ENCODE results near the gene NPSR1.
"Not testable (repeated sequence)": the region's sequence is repeated elsewhere in the genome, so short reads cannot be mapped to it uniquely, and the experiment has no call there.

NPSR1 gene

DNA sequence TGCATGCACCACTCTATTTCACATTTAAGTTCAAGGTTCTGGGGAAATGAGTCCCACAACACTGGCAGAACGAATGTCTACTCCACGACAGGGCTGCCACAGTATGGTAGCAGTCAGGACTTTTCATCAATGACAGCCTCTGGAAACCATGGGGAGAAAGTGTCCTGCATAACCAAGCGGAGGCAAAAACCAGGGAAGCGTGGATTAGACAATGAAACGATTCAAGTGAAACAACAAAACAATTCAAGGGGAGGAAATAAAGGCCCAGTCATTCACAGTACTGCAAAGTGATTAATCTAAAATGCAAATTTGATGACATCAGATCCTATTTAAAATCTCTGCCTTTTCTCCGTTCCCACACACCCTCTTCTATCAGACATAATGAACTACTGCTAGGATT, 211.0 kb downstream of the NPSR1 start:
- no peak for DNase-seq (ENCODE audit: low read depth)

GRCh38 chr7:34870041-34870440, 212.0 kb downstream of the NPSR1 start:
- DNase-seq (ENCODE audit: low read depth), result not testable (repeated sequence)

- not testable (repeated sequence) for DNase-seq (ENCODE audit: low read depth)
Observed at GRCh38 chr7:34874329-34874728, 216.3 kb downstream of the NPSR1 start.

- DNase-seq (ENCODE audit: low read depth), result no peak
Observed at GRCh38 chr7:34875481-34875880, 217.5 kb downstream of the NPSR1 start.

- DNase-seq (ENCODE audit: low read depth), result not testable (repeated sequence)
Observed at GRCh38 chr7:34878944-34879735, 221.1 kb downstream of the NPSR1 start.

- no peak for DNase-seq (ENCODE audit: low read depth)
Observed at GRCh38 chr7:34879871-34880270, 221.9 kb downstream of the NPSR1 start.

- not testable (repeated sequence) for DNase-seq (ENCODE audit: low read depth)
Observed at GRCh38 chr7:34883855-34884254, 225.8 kb downstream of the NPSR1 start.

GRCh38 chr7:34886856-34887255, 228.8 kb downstream of the NPSR1 start:
- DNase-seq (ENCODE audit: low read depth), result no peak

DNA sequence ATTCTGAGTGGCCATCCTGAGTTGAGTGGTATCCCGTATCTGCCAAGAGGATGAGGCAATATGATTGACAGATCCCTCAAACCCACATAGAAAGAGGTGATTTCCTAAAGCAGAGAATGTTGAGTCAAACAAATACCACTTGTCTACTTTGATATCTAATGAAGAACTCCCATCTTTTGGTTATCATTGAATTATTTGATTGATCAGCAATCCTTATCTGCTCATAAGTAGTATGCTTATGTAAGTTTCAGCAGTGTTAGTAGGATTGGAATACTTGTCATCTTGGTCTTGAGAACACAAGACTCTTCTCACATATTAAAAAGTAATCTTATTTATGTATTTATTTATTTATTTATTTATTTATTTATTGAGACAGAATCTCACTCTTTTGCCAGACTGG, 231.9 kb downstream of the NPSR1 start:
- DNase-seq (ENCODE audit: low read depth), result no peak

- DNase-seq (ENCODE audit: low read depth), result no peak
Observed at GRCh38 chr7:34895202-34895601, 237.2 kb downstream of the NPSR1 start.
